A549 treated with AZD9567 at 1 μM for 4 hours (cell line): ENCODE measurements around the gene TAF1D. TPM values are rescaled to one million over a fixed set of nuclear protein-coding genes. Genes with fewer than 3 reads are reported as not detected.

ENCODE experiments used
- total RNA-seq: library from RNA; stranded (reverse); fragments of 200-300 nt; extraction: Qiagen RNA extraction; gene quantifications from 5 replicates; pipeline ENCODE4 v1.2.3, GENCODE V29; 2022; ENCODE audit not compliant: insufficient read depth

TAF1D gene, protein sequence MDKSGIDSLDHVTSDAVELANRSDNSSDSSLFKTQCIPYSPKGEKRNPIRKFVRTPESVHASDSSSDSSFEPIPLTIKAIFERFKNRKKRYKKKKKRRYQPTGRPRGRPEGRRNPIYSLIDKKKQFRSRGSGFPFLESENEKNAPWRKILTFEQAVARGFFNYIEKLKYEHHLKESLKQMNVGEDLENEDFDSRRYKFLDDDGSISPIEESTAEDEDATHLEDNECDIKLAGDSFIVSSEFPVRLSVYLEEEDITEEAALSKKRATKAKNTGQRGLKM
- total RNA-seq, result 93.0 to 105 TPM (median 100 TPM) in 5 replicates

DNA sequence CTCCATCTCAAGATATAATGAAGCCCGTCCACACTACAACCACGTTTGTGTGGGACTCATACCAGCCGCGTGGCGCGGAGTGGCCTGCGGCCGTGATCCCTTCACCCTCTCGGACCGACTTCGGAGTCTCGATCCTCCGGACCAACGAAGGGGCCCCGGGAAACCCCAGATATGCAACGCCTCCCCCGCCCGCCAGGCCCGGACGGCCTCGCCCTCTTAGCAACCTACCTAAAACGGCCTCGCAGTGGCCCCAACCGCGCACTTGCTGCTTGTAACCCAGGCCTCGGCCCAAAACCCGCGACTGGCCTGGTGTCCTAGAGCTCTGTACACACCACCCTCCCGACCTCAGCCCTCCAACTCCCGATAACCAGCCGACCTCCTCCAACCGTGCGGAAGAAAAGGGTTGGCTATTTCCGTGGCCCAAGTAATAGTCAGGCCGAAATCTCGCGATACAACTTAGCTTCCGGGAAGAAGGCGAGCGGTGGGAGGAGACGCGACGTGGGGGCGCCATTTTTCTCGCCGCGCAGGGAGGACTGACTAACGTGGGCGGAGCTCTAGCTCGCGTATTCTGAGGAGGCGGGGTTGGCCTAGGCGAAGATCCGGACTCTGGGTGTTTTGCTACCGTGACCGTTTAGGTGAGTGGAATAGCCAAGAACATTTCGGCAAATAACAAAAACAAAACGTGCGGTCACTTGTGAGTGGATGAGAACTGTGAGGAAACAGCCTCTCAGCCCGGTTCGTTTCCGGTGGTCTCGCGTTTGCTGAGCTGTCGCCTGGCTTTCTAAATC is at the start of gene TAF1D, which contains the start of gene C11orf54:
Gene TAF1D, minus strand, starts transcription at position 402 of the 788 bp plus-strand sequence. CDS start 2,191 bp downstream, outside the sequence.
Gene C11orf54, plus strand, starts transcription at position 579 of the 788 bp plus-strand sequence. CDS start 5,722 bp downstream, outside the sequence.

DNA sequence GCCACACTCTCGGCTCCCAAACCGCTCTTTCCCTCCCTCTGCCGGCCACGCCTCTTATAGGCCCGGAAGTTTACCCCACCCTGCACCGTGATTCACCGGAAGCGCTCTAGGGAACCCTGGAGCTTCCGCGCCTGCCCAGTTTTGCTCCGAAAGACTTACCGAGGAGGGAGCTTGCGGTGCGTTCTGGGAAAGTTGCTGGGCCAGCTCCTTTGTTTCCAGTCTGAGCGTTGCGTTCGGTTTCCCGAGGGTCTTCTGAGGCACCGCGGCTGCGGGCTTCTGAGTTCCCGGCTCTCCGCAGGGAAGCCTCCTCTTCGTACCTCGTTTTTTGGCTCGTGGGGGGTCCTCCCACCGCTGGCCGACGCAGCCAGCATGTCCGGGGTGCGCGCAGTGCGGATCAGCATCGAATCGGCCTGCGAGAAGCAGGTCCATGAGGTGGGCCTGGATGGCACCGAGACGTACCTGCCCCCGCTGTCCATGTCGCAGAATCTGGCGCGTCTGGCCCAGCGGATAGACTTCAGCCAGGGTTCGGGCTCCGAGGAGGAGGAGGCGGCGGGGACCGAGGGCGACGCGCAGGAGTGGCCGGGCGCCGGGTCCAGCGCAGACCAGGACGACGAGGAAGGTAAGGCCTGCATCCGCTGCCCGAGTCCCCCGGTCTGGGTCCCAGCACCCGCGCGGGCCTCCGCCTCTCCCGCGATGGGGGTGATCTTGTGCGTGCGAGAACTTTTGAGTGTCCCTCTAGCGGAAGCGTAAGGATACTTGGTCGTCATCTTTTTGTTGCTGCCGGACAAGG is 43.0 kb upstream of the TAF1D start, which contains the start of gene MED17:
Gene MED17, plus strand, starts transcription at position 138 of the 790 bp plus-strand sequence. Its CDS starts 232 bp downstream, at position 370.

Other genes with a start within 250 kb of the TAF1D start
- 13.5 to 19.2 TPM (median 17.0 TPM) in 5 replicates for gene SMCO4, start 198.1 kb downstream of the TAF1D start, total RNA-seq
- 4.9 to 6.5 TPM (median 6.4 TPM) in 5 replicates for gene CEP295, start 79.8 kb downstream of the TAF1D start, total RNA-seq
- 10.2 to 20.0 TPM (median 11.0 TPM) in 5 replicates for gene C11orf54, start 177 bp upstream of the TAF1D start, total RNA-seq
- gene MED17, start 42.8 kb upstream of the TAF1D start, total RNA-seq, result 21.3 to 24.9 TPM (median 22.7 TPM) in 5 replicates
- not detected in 5 replicates for gene VSTM5, start 109.1 kb upstream of the TAF1D start, total RNA-seq